H9 (cell line): ENCODE results near the gene GAB3. TPM values are rescaled to one million over a fixed set of nuclear protein-coding genes. Genes with fewer than 3 reads are reported as not detected.

ENCODE experiments used
- DNase-seq: peaks from one replicate; pipeline ENCODE4 v3.0.0-alpha.2; 2017
- H2AFZ ChIP-seq: one replicate; pipeline ENCODE4 v1.6.1; 2013; ENCODE audit warnings: mild to moderate bottlenecking, low read length, control low read depth, moderate library complexity
- H2AK5ac ChIP-seq: 2 replicates; pipeline ENCODE4 v1.6.1; 2013; ENCODE audit warnings: low read length, control low read depth, mixed read lengths; ENCODE audit not compliant: insufficient read length
- H2BK120ac ChIP-seq: one replicate; pipeline ENCODE4 v1.6.1; 2013; ENCODE audit warnings: low read depth, mild to moderate bottlenecking, low read length, control low read depth, inconsistent platforms; ENCODE audit not compliant: poor library complexity, severe bottlenecking
- H2BK12ac ChIP-seq: 2 replicates; pipeline ENCODE4 v1.6.1; 2013; ENCODE audit warnings: low read length, control low read depth, mixed read lengths, low read depth; ENCODE audit not compliant: insufficient read length
- H2BK15ac ChIP-seq: 2 replicates; pipeline ENCODE4 v1.6.1; 2013; ENCODE audit warnings: low read depth, low read length, control low read depth
- H2BK20ac ChIP-seq: one replicate; pipeline ENCODE4 v1.6.1; 2013; ENCODE audit warnings: low read depth, mild to moderate bottlenecking, low read length, control low read depth, inconsistent platforms; ENCODE audit not compliant: poor library complexity, severe bottlenecking
- H2BK5ac ChIP-seq: 2 replicates; pipeline ENCODE4 v1.6.1; 2013; ENCODE audit warnings: low read length, control low read depth, mixed read lengths; ENCODE audit not compliant: insufficient read length
- H3K14ac ChIP-seq: 2 replicates; pipeline ENCODE4 v1.6.1; 2013; ENCODE audit warnings: low read length, control low read depth; ENCODE audit not compliant: insufficient read depth
- H3K18ac ChIP-seq: 2 replicates; pipeline ENCODE4 v1.6.1; 2013; ENCODE audit warnings: low read depth, mild to moderate bottlenecking, mixed read lengths, low read length, control low read depth; ENCODE audit not compliant: insufficient read length
- H3K23ac ChIP-seq: 2 replicates; pipeline ENCODE4 v1.6.1; 2013; ENCODE audit warnings: low read length, control low read depth, mixed read lengths, low read depth; ENCODE audit not compliant: insufficient read length
- H3K23me2 ChIP-seq: 2 replicates; pipeline ENCODE4 v1.6.1; 2013; ENCODE audit warnings: low read depth, mild to moderate bottlenecking, mixed read lengths, low read length, control low read depth; ENCODE audit not compliant: insufficient read length, poor library complexity, severe bottlenecking
- H3K27ac ChIP-seq: 2 replicates; pipeline ENCODE4 v1.5.1; 2013; ENCODE audit warnings: low read length, control low read depth, mixed read lengths, low read depth; ENCODE audit not compliant: insufficient read length
- H3K27me3 ChIP-seq: 2 replicates; pipeline ENCODE4 v1.6.1; 2013; ENCODE audit warnings: low read length, control low read depth, inconsistent platforms; ENCODE audit not compliant: insufficient read depth
- H3K4ac ChIP-seq: 2 replicates; pipeline ENCODE4 v1.6.1; 2013; ENCODE audit warnings: low read depth, mild to moderate bottlenecking, control low read depth, inconsistent platforms, low read length, moderate library complexity
- H3K4me1 ChIP-seq: 2 replicates; pipeline ENCODE4 v1.6.1; 2013; ENCODE audit warnings: low read length, control low read depth, inconsistent platforms; ENCODE audit not compliant: insufficient read depth
- H3K4me2 ChIP-seq: 2 replicates; pipeline ENCODE4 v1.6.1; 2013; ENCODE audit warnings: low read length, control low read depth, mixed read lengths; ENCODE audit not compliant: insufficient read length, insufficient read depth
- H3K56ac ChIP-seq: 2 replicates; pipeline ENCODE4 v1.6.1; 2013; ENCODE audit warnings: low read depth, mild to moderate bottlenecking, mixed read lengths, low read length, control low read depth; ENCODE audit not compliant: insufficient read length
- H3K79me1 ChIP-seq: 2 replicates; pipeline ENCODE4 v1.6.1; 2013; ENCODE audit warnings: low read depth, mild to moderate bottlenecking, moderate library complexity, low read length, control low read depth, inconsistent platforms; ENCODE audit not compliant: insufficient read depth, poor library complexity, severe bottlenecking
- H3K79me2 ChIP-seq: 2 replicates; pipeline ENCODE4 v1.6.1; 2013; ENCODE audit warnings: low read length, control low read depth, inconsistent platforms; ENCODE audit not compliant: insufficient read depth
- H3K9ac ChIP-seq: 2 replicates; pipeline ENCODE4 v1.6.1; 2013; ENCODE audit warnings: low read length, control low read depth, mixed read lengths; ENCODE audit not compliant: insufficient read length; ENCODE audit errors: extremely low read depth
- H3K9me3 ChIP-seq: one replicate; pipeline ENCODE4 v1.6.1; 2013; ENCODE audit warnings: low read depth, low read length, inconsistent platforms; ENCODE audit not compliant: control insufficient read depth
- H3T11ph ChIP-seq: one replicate; pipeline ENCODE4 v1.6.1; 2013; ENCODE audit warnings: mild to moderate bottlenecking, low read length, control low read depth, inconsistent platforms
- H4K20me1 ChIP-seq: one replicate; pipeline ENCODE4 v1.6.1; 2013; ENCODE audit not compliant: control insufficient read depth, insufficient read length, insufficient read depth
- H4K5ac ChIP-seq: 2 replicates; pipeline ENCODE4 v1.6.1; 2013; ENCODE audit warnings: low read depth, mild to moderate bottlenecking, mixed read lengths, low read length, control low read depth; ENCODE audit not compliant: insufficient read length
- H4K8ac ChIP-seq: replicated peaks from 2 replicates; pipeline ENCODE4 v1.6.1; 2013; ENCODE audit warnings: low read length, control low read depth, mixed read lengths, low read depth; ENCODE audit not compliant: insufficient read length
- H4K91ac ChIP-seq: 2 replicates; pipeline ENCODE4 v1.6.1; 2013; ENCODE audit warnings: low read depth, mild to moderate bottlenecking, moderate library complexity, mixed read lengths, low read length, control low read depth; ENCODE audit not compliant: insufficient read length
- H3K27ac Mint-ChIP-seq, 3 experiments: 2 replicates in 2 of 3; 3 replicates in 1 of 3; pipeline ENCODE4 v1.8.0; 2020 to 2021; ENCODE audit warnings: mixed read lengths in 3 of 3, mild to moderate bottlenecking in 1 of 3, moderate library complexity in 1 of 3
- H3K27me3 Mint-ChIP-seq: 2 replicates; pipeline ENCODE4 v1.8.0; 2021; ENCODE audit warnings: low read depth, mild to moderate bottlenecking, moderate library complexity, mixed read lengths
- H3K36me3 Mint-ChIP-seq, 3 experiments: 2 replicates in 2 of 3; 3 replicates in 1 of 3; pipeline ENCODE4 v1.8.0; 2020 to 2021; ENCODE audit warnings: low read depth in 3 of 3, mixed read lengths in 3 of 3; ENCODE audit not compliant: insufficient read depth in 1 of 3
- H3K4me1 Mint-ChIP-seq, 2 experiments: 2 replicates each; pipeline ENCODE4 v1.8.0; 2020; ENCODE audit warnings: mixed read lengths in 2 of 2
- H3K4me3 Mint-ChIP-seq, 2 experiments: 2 replicates in 1 of 2; 3 replicates in 1 of 2; pipeline ENCODE4 v1.8.0; 2020 to 2021; ENCODE audit warnings: mild to moderate bottlenecking in 2 of 2, mixed read lengths in 2 of 2, moderate library complexity in 1 of 2
- H3K9me3 Mint-ChIP-seq, 2 experiments: 2 replicates in 1 of 2; 3 replicates in 1 of 2; pipeline ENCODE4 v1.8.0; 2020; ENCODE audit warnings: mild to moderate bottlenecking in 2 of 2, mixed read lengths in 2 of 2, moderate library complexity in 1 of 2
- WGBS: extraction: QIAGEN DNeasy Blood & Tissue Kit; methylation state at CpG from one replicate; pipeline ENCODE4 v1.1.7; 2013; ENCODE audit warnings: missing lambda C conversion rate, low lambda C conversion rate, mixed read lengths; ENCODE audit not compliant: insufficient read length; ENCODE audit errors: extremely low coverage; 5-methylcytosine and 5-hydroxymethylcytosine counted together
- total RNA-seq: library from RNA; stranded (reverse); gene quantifications from 2 replicates; pipeline ENCODE4 v1.2.1, GENCODE V29; 2021
- TF ChIP-seq, protein P1 (sequence below): fragments of 200-600 bp; sonication (generic); conservative IDR thresholded peaks from 3 replicates; pipeline ENCODE4 v1.8.0; 2021; ENCODE audit warnings: antibody characterized with exemption, mild to moderate bottlenecking

The GAB3 gene
- total RNA-seq, 1 experiment from 2014 or later = 0.46 TPM

DNA sequence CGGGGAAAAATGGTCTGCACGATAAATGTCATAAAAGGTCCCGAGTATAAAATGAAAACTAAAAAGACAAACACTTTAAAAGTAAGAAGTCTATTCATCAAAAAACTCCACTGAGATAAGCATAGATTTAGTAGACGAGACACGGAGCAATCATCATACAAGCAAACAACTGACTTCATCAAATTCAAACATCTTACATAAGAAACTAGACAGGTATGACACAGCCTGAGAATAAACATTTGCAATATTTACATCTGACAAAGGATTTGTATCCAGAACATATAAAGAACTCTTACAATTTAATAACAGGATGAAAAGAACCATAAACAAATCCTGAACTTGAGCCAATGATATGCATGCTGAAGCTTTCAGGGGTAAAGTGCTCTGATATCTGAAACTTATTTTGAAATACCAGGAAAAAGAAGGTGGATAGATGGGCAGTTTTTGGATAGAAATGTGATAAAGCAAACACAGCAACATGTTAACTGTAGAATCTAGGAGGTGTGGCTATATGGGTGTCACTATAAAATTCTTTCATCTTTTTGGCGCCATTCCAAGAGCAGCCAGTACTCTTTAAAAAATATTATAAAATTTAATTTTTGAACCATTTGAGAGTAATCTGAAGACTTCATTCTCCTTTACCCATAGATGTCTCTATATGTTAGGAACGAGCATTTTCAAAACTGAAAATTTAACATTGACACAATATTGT, 42.4 kb upstream of the GAB3 start:
- no peak overlapping the region for H3K27ac ChIP-seq
- no peak overlapping the region for H3K56ac ChIP-seq

More for the DNA sequence above, 42.4 kb upstream of the GAB3 start:
- H4K5ac ChIP-seq = no peak overlapping the region
- H3K9me3 ChIP-seq = peaks cover 40% of the 10 kb centered on the region
- no peak for DNase-seq
- no peak overlapping the region for H2BK12ac ChIP-seq
- H2BK5ac ChIP-seq = no peak overlapping the region
- no peaks in the 10 kb centered on the region for H3K27me3 ChIP-seq
- no peak overlapping the region for H4K91ac ChIP-seq
- no peaks in the 10 kb centered on the region for H4K20me1 ChIP-seq
- H3K27me3 Mint-ChIP-seq = peaks cover 4% of the 10 kb centered on the region; the same call in 1 of the 2 replicates
- H2AFZ ChIP-seq = no peak overlapping the region
- H2BK120ac ChIP-seq = no peak overlapping the region
- H3K4me1 ChIP-seq = no peaks in the 10 kb centered on the region
- TF ChIP-seq, protein P1, sequence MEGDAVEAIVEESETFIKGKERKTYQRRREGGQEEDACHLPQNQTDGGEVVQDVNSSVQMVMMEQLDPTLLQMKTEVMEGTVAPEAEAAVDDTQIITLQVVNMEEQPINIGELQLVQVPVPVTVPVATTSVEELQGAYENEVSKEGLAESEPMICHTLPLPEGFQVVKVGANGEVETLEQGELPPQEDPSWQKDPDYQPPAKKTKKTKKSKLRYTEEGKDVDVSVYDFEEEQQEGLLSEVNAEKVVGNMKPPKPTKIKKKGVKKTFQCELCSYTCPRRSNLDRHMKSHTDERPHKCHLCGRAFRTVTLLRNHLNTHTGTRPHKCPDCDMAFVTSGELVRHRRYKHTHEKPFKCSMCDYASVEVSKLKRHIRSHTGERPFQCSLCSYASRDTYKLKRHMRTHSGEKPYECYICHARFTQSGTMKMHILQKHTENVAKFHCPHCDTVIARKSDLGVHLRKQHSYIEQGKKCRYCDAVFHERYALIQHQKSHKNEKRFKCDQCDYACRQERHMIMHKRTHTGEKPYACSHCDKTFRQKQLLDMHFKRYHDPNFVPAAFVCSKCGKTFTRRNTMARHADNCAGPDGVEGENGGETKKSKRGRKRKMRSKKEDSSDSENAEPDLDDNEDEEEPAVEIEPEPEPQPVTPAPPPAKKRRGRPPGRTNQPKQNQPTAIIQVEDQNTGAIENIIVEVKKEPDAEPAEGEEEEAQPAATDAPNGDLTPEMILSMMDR = no peak
- no peak overlapping the region for H2AK5ac ChIP-seq
- H3K79me1 ChIP-seq = no peaks in the 10 kb centered on the region
- H3K23me2 ChIP-seq = peaks cover 3% of the 10 kb centered on the region
- H3K23ac ChIP-seq = no peak overlapping the region
- no peak overlapping the region for H3K4me3 Mint-ChIP-seq
- no peak overlapping the region for H3T11ph ChIP-seq
- no peak overlapping the region for H3K14ac ChIP-seq
- H3K4ac ChIP-seq = no peak overlapping the region
- no peak overlapping the region for H3K9ac ChIP-seq
- no peaks in the 10 kb centered on the region; the same call in 1 of the 2 replicates for H3K79me2 ChIP-seq
- H2BK20ac ChIP-seq = no peak overlapping the region
- H3K18ac ChIP-seq = no peak overlapping the region
- peaks cover 7 to 11% of the 10 kb centered on the region in 2 experiments for H3K4me1 Mint-ChIP-seq
- no peak overlapping the region for H3K27ac Mint-ChIP-seq
- H4K8ac ChIP-seq = no peak overlapping the region
- no peak overlapping the region for H2BK15ac ChIP-seq
- peaks cover 0 to 12% (median 6%) of the 10 kb centered on the region in 3 experiments; a peak in 5 of 7 replicates for H3K36me3 Mint-ChIP-seq
- no peak overlapping the region for H3K4me2 ChIP-seq
- peaks cover 64 to 75% of the 10 kb centered on the region in 2 experiments for H3K9me3 Mint-ChIP-seq
- no CpG with 5 or more reads among the region's 7 CpGs for WGBS
